ENCODE measurements around the gene SERPINA1. TPM values are rescaled to one million over a fixed set of nuclear protein-coding genes. Genes with fewer than 3 reads are reported as not detected.
"Not testable (repeated sequence)": the region's sequence is repeated elsewhere in the genome, so short reads cannot be mapped to it uniquely, and the experiment has no call there.

Gene SERPINA1
- total and polyA plus RNA-seq, 2 of the 13 experiments (the other 11 are each of a cell fraction or from before 2014, with no cell fraction given): 3,266 to 11,015 TPM

- Histone ChIP-seq H3K36me3 (replicated peaks in 1 of 2; ENCODE audit: control insufficient read depth in 1 of 2, insufficient read depth in 2 of 2, low read length in 2 of 2) (no peaks in the 10 kb centered on the region), H3K4me3 (replicated peaks in 1 of 3; ENCODE audit: insufficient read depth in 1 of 3, low read depth in 2 of 3, low read length in 3 of 3) (peak overlapping the region in 1 of 3 experiments; percentile 65; a peak in 2 of 6 replicates), H3K27ac (ENCODE audit: extremely low read length, insufficient read depth, low read length) (peak overlapping the region; percentile 63), H4K20me1 (ENCODE audit: insufficient read depth, low read length) (no peaks in the 10 kb centered on the region), H2AFZ (ENCODE audit: low read length) (no peak overlapping the region), H3K79me2 (ENCODE audit: insufficient read depth, low read length) (no peaks in the 10 kb centered on the region), H3K4me1 (ENCODE audit: insufficient read depth, low read length) (peaks cover 61% of the 10 kb centered on the region), H3K27me3 (ENCODE audit: control insufficient read depth in 1 of 2, insufficient read depth in 2 of 2, low read length in 2 of 2) (no peaks in the 10 kb centered on the region), H3K9me3 (ENCODE audit: low read length) (0 out of 2 replicates have a peak, but pooled peaks cover 5% of the 10 kb centered on the region), H3K9ac (ENCODE audit: insufficient read depth, low read depth, low read length) (no peak overlapping the region; the same call in 1 of the 2 replicates), H3K4me2 (ENCODE audit: low read depth, low read length) (peak overlapping the region; percentile 74)
- no peak for DNase-seq (ENCODE audit: low spot score)
- in situ Hi-C loops (cut with HindIII; ENCODE audit: extremely low pct_ligation_motif_present, low pct_unique_long_range_greater_than_20kb): no loop called here
- FAIRE-seq: no peak
- CTCF ChIA-PET (ENCODE audit: low intra/inter-chr PET ratio, low total read pairs): interaction anchor here (1.1 to 2.4 kb wide), 2 partner anchors 22 to 58 kb away, joined by 3 to 14 read pairs; no protein-coding TSS in a partner anchor
- no peak for ATAC-seq
- intact Hi-C loops (cut with micrococcal nuclease; ENCODE audit: unreplicated experiment): loop anchor here (1.0 to 5.0 kb wide), 4 partner anchors 22 to 59 kb away; partner anchors contain the start of gene SERPINA6
- WGBS (ENCODE audit: low lambda C conversion rate): 81% methylated on average over 3 of the region's 3 CpGs
- no TSS peak for BruUV-seq (replicated peaks)
- POLR2A ChIA-PET: interaction anchor here (0.6 to 3.6 kb wide), 9 partner anchors 22 to 62 kb away, joined by 3 to 32 read pairs (median 5); partner anchors contain the start of genes SERPINA1 and SERPINA10
- no peak for TF ChIP-seq ZFAT (CRISPR knock-in tag; conservative IDR thresholded peaks at IDR 0.05)
- 0 out of 2 replicates have a peak, but pooled peaks have one; percentile 6 for TF ChIP-seq ZNF646 (CRISPR knock-in tag; IDR thresholded peaks at IDR 0.05)
Measured at GRCh38 chr14:94354638-94355185, 33.7 kb downstream of the SERPINA1 start.

- H3K9ac ChIP-seq (ENCODE audit: insufficient read depth, low read depth, low read length); H3K9me3 ChIP-seq (ENCODE audit: low read length); H3K4me2 ChIP-seq (ENCODE audit: low read depth, low read length); in situ Hi-C loops (cut with HindIII; ENCODE audit: extremely low pct_ligation_motif_present, low pct_unique_long_range_greater_than_20kb); H3K36me3 ChIP-seq (replicated peaks in 1 of 2; ENCODE audit: control insufficient read depth in 1 of 2, insufficient read depth in 2 of 2, low read length in 2 of 2); H4K20me1 ChIP-seq (ENCODE audit: insufficient read depth, low read length); H3K27ac ChIP-seq (ENCODE audit: extremely low read length, insufficient read depth, low read length); H3K79me2 ChIP-seq (ENCODE audit: insufficient read depth, low read length); FAIRE-seq; BruUV-seq (replicated peaks); ATAC-seq; H3K4me3 ChIP-seq (replicated peaks in 1 of 3; ENCODE audit: insufficient read depth in 1 of 3, low read depth in 2 of 3, low read length in 3 of 3); DNase-seq (ENCODE audit: low spot score); H3K27me3 ChIP-seq (ENCODE audit: control insufficient read depth in 1 of 2, insufficient read depth in 2 of 2, low read length in 2 of 2); intact Hi-C loops (cut with micrococcal nuclease; ENCODE audit: unreplicated experiment); H2AFZ ChIP-seq (ENCODE audit: low read length): not testable (repeated sequence)
- POLR2A ChIA-PET: interaction anchor here (2.4 to 3.6 kb wide), 2 partner anchors 34 to 58 kb away, joined by 6 to 32 read pairs; partner anchors contain the start of gene SERPINA1
- 78% methylated on average over 8 of the region's 8 CpGs for WGBS (ENCODE audit: low lambda C conversion rate)
- peaks cover 61% of the 10 kb centered on the region for H3K4me1 ChIP-seq (ENCODE audit: insufficient read depth, low read length)
- CTCF ChIA-PET (ENCODE audit: low intra/inter-chr PET ratio, low total read pairs): interaction anchor here (2.4 kb wide), 1 partner anchor 59 kb away, joined by 14 read pairs; no protein-coding TSS in a partner anchor
Measured at GRCh38 chr14:94354190-94354589, 34.2 kb downstream of the SERPINA1 start.
